Heart left ventricle (tissue), 13 donors: Measurements from ENCODE around the gene TBCE.

Source experiments
- CTCF ChIP-seq, 12 donors: fragments of 200-600 bp; sonication (generic) in 4 of 12; IDR thresholded peaks; one replicate each; pipeline versions ENCODE4 v1.5.0 to v1.8.0; 2018 to 2022; ENCODE audit warnings: antibody characterized with exemption in 12 of 12, mild to moderate bottlenecking in 5 of 12
- POLR2A ChIP-seq, 2 donors: fragments of 450-650 bp; IDR thresholded peaks; one replicate each; pipeline ENCODE4 v1.6.1; 2017; ENCODE audit warnings: antibody characterized with exemption in 2 of 2, mild to moderate bottlenecking in 2 of 2, moderate library complexity in 2 of 2
- donor health status: ischemic (EF 13 %, LVEDD 7.1; RV severe dilation, severe dysfunction).
- donor health status: DM: no; HTN: yes; CAD: no.
- donor health status: DM: no; HTN: no; CAD: no.
- donor health status: ischemic (EF 25% LVEDD 6.9; RV normal size, moderate dysfunction).
- donor health status: ischemic (EF 25% LVEDD 5.7; RV mildly dilated, moderate dysfunction).
- donor health status: ischemic (EF 35%, LVEDD 5.7; RV mildly dilated, moderate dysfunction).
- donor health status: nonischemic (EF 11% LVEDD 7.7; RV severe dilation, severe dysfunction).
- donor health status: DM: yes; HTN: yes; CAD: no.
- donor health status: PGD.
- donor health status: ischemic (EF 29% LVEDD 5.4; RV normal size, mild dysfunction).
- donor health status: nonischemic (EF 23%, LVEDD 6.1; RV moderate dilation, normal function).

- TF ChIP-seq POLR2A (IDR thresholded peaks at IDR 0.05) (no peak), CTCF (IDR thresholded peaks at IDR 0.05) (no peak)
These were observed 32.4 kb downstream of the TBCE start for GRCh38 chr1:235399661-235400060.
